NCI-H187 treated with DMSO at 0.1 percent for 48 hours (cell line): Measurements from ENCODE around the gene RHEBL1.

ENCODE experiments used
- DNase-seq: peaks from one replicate; lab custom pipeline; 2025; lab: John Stamatoyannopoulos, UW

The RHEBL1 gene

DNA sequence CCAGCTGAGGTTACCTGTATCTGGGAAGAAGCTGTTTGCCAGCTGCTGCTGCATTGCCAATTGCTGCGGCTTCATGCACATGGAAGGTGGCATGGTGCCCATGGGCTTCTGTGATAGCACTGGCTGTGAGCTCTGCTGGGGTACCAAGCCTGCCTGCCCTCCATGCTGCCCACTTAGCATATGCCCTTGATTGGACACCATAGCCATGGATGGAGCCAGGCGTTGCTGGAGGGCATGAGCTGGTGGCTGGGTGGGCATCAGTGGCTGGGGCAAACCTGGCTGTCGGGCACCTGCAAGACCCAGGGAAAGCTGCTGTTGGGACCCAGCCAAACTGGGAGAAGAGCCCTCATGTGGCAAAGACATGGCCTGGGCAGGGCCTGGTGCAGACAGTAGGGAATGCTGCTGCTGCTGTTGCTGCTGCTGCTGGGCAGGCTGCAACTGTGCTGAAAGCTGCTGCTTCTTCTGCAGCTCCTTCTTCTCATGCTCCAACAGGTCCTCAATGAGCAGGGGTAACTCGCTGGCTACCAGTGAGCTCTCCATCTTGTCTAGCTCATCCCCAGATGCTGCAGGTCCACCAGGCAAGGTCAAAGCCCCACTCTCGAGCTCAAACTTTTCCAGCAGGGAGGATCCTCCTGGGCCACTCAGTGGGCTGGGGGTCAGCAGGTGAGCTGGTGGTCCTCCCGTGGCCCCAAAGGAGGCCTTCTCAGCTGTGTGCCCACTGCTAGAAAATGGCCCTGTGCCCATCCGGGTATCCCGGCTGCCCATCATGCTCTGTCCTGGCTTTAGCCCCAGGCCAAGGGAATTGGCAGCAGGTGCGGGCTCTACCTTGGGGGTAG lies 32.5 kb downstream of the RHEBL1 start:
- DNase-seq: no peak

DNA sequence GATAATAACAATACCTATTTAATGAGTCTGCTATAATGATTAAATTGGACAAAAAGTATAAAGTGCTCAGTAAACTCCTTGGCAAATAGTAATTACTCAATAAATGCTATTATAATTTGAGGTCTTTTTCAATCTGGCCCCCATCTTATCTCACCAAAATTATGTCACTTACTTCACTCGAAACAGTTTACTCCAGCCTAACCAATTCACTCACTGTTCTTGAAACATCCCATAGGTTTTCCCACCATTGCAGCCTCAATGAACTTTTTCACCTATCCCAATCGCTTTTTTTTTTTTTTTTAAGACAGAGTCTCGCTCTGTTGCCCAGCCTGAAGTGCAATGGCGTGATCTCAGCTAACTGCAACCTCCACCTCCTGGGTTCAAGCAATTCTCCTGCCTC lies 33.8 kb downstream of the RHEBL1 start:
- no peak for DNase-seq

GRCh38 chr12:49034286-49034622 lies 35.5 kb downstream of the RHEBL1 start:
- no peak for DNase-seq

GRCh38 chr12:49033611-49034285 lies 36.0 kb downstream of the RHEBL1 start:
- DNase-seq: no peak

- DNase-seq: no peak
These were observed 36.9 kb downstream of the RHEBL1 start for GRCh38 chr12:49032679-49033447.

- DNase-seq: no peak
These were observed 37.5 kb downstream of the RHEBL1 start for GRCh38 chr12:49032276-49032675.

- no peak for DNase-seq
These were observed 38.1 kb downstream of the RHEBL1 start for GRCh38 chr12:49031573-49032161.

- no peak for DNase-seq
These were observed 38.8 kb downstream of the RHEBL1 start for GRCh38 chr12:49030714-49031572.

DNA sequence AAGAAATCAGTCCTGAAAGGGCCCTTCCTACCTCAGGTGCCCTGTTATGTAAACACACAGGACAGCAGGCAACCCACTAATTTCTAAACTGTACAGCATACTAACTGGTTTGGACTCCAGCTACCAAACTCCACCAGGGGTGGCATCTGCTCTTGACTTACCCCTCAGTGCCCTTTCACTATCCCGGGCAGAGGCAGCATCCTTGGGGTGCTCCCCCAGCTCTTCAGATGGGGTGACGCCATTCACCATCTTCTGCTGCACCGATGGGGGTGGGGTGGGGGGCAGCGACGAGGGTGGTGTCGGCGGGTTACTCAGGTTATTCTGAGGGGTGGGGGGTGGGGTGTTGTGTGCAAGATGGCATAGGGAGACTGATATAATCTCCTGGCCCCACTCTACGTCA lies 39.7 kb downstream of the RHEBL1 start:
- no peak for DNase-seq

DNA sequence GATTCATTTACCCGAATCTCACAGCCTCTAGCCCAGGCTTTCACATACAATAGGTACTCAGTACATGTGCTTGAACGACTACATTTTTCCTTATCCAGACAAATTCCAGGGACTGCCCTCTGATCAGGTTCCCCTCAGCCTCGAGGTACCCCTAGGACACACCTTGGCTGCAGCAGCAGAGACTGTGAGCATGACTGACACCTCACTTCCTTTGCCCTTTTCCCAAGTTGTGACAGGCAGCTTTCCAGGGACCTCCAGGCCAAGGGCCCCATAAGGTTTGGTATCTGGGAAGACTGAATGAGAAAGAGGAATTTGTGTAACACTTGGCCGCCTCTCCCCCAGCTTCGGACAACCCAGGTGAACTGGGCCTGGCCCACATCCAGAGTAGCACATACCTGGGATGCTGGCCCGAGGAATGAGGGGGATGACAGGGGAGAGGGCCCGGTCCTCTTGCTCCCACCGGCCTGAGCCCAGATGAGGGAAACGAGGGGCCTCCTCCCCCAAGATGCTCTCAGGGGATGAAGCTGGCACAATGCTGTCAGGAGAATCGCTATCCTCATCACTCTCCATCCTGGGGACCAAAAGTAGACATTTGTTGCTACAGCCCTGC lies 41.0 kb downstream of the RHEBL1 start:
- no peak for DNase-seq

- no peak for DNase-seq
These were observed 41.8 kb downstream of the RHEBL1 start for GRCh38 chr12:49027846-49028555.

GRCh38 chr12:49026678-49027480 lies 42.9 kb downstream of the RHEBL1 start:
- no peak for DNase-seq

GRCh38 chr12:49026101-49026500 lies 43.7 kb downstream of the RHEBL1 start:
- no peak for DNase-seq

- DNase-seq: no peak
These were observed 44.3 kb downstream of the RHEBL1 start for GRCh38 chr12:49025463-49025862.

DNA sequence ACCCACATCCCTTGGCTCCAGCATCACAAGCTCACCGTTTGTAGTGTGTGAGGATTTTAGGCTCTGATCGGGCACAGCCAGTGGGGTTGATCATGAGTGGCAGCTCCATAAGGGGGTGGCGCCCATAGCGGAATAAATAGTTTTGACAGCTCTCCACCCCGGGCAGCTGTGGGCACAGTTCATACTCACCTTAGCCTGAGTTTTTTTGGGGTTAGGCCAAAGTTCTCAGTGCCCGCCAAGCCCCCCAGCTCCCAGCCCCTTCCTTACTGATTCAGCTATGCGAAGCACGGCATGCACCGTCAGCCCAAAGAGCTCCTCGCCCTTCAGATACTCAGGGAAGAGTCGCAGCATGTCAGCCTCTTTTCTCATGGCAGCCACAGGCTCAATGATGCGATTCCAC lies 45.2 kb downstream of the RHEBL1 start:
- no peak for DNase-seq

DNA sequence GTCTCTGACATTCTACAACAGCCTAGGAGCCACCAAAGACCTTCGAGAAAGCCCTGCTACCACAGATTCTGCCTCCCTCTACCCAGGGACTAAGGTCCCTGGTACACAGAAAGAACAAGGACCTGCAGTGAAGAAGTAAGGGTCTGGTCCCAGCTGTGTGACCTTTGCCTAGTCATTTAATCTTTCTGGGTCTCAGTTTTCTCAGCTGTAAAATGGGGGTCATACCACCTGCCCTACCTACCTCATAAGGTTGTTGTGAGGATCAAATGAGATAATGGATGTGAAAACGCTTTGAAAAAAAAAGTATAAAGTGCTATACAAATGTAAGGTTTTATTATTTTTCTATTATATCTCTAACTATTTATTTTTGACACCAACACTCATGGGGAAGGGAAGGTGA lies 46.0 kb downstream of the RHEBL1 start:
- DNase-seq: no peak

DNA sequence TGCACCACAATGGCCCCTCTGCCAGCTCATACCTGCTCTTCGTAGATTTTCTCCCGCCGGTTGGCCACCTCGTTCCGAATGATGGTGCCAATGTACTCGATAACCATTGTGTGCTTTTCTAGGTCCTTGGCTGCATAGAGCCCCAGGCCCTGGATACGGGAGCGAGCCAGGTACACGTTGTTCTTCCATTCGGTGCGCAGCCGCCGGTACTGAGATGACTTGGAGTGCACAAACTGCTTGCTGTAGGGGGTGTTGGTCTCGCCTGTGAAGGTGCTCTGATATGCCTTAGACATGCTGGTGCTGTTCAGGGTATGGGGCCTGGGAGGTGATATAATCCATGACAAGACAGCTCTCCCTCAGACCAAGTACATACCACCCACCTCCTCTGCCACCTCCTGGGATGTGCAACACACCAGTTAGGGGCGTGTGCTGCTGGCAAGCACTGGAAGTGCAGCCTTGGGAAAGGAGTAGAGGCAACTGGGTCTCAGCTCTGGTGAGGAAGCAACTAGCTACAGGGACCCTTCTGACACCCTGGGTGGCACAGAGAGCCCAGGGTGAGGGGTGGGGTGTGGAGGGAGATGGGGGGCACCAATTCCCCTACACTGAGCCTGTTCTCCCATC lies 47.1 kb downstream of the RHEBL1 start:
- DNase-seq: no peak

DNA sequence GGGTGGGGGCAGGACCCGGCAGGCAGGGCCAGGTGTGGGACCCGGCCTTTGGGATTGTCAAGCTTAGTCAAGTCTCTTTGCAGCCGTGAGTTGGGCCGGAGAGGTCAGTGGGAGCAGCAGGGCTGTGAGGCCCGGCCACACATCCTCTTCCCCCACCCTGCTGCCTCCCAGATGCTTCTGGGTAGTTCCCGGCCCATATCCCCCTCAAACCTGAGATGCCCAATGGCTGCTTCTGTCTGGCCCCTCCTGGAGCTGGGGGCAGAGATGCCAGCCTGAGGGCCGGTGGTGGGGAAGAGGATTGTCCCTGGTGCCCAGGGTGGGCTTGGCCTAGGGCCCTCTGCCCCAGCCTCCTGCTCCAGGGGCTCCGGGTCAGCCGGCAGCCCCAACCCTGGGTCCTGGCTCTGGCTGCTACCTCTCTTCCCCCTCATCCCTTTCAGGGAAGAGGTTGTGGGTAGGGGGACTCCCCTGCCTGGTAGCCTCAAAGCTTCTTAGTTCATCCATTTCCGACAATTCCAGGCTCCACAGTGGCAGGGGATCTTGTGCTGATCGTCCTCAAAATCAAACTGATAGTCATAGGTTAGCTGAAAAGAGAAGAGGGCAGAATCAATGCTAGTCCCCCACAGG lies 48.4 kb downstream of the RHEBL1 start:
- no peak for DNase-seq

DNA sequence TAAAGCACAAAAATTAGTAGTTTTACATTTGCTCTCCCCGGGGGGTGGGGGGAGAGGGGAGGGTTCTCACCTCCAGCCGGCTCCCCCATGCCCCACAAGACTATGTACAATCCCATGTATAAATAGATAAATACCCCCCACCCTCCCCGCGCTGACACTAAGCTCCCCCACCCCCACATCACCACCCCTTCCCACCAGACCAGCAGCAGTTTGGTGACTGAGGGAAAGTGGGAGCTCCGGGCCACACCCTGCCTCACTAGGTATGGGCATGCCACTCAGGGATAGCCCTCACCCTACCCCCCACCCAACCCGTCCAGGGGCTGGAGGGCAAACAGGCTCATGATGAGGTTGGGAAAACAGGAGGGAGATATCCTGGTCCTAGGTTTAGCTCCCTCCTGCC lies 49.3 kb downstream of the RHEBL1 start:
- no peak for DNase-seq
